ENCODE results near the gene DDX1. TPM values are rescaled to one million over a fixed set of nuclear protein-coding genes. Genes with fewer than 3 reads are reported as not detected.

DDX1 gene
- total RNA-seq, 4 donors from 2014 or later, result 58.3 to 90.5 (median 60.8) TPM

GRCh38 chr2:15642011-15642814, 50.5 kb downstream of the DDX1 start:
- intact Hi-C loops (cut with DNase I), result no loop called here
- Histone ChIP-seq H3K27ac (replicated peaks in 1 of 4) (no peak overlapping the region), H3K4me3 (no peak overlapping the region), H3K36me3 (peaks cover 0 to 6% (median 0%) of the 10 kb centered on the region in 4 donors), H3K9me3 (no peaks in the 10 kb centered on the region), H3K27me3 (no peaks in the 10 kb centered on the region), H3K4me1 (peaks cover 20 to 31% (median 26%) of the 10 kb centered on the region in 4 donors)
- TF ChIP-seq POLR2A (IDR thresholded peaks at IDR 0.05; ENCODE audit: low read depth) (no peak), CTCF (IDR thresholded peaks at IDR 0.05) (no peak), POLR2AphosphoS5 (IDR thresholded peaks at IDR 0.05) (no peak), EP300 (IDR thresholded peaks at IDR 0.05) (no peak)
- WGBS, result 84% methylated on average over 2 of the region's 12 CpGs
- no peak for DNase-seq (ENCODE audit: extremely low spot score)

- no peaks in the 10 kb centered on the region for H3K9me3 ChIP-seq
- H3K27me3 ChIP-seq, result no peaks in the 10 kb centered on the region
- 90% methylated on average over 13 of the region's 13 CpGs for WGBS
- peaks cover 14 to 25% (median 19%) of the 10 kb centered on the region in 4 donors for H3K4me1 ChIP-seq
- H3K36me3 ChIP-seq, result peaks cover 0 to 6% (median 0%) of the 10 kb centered on the region in 4 donors
- no peak for TF ChIP-seq POLR2A (IDR thresholded peaks at IDR 0.05; ENCODE audit: low read depth)
- TF ChIP-seq EP300 (IDR thresholded peaks at IDR 0.05), result no peak
- no peak for TF ChIP-seq POLR2AphosphoS5 (IDR thresholded peaks at IDR 0.05)
- TF ChIP-seq CTCF (IDR thresholded peaks at IDR 0.05), result no peak
- H3K27ac ChIP-seq (replicated peaks in 1 of 4), result no peak overlapping the region
- DNase-seq (ENCODE audit: extremely low spot score), result no peak
- H3K4me3 ChIP-seq, result no peak overlapping the region
- intact Hi-C loops (cut with DNase I), result no loop called here
These were observed 51.3 kb downstream of the DDX1 start for GRCh38 chr2:15642815-15643500.

- Histone ChIP-seq H3K27ac (replicated peaks in 1 of 4) (no peak overlapping the region), H3K4me3 (no peak overlapping the region), H3K9me3 (no peaks in the 10 kb centered on the region), H3K36me3 (peaks cover 0 to 6% (median 0%) of the 10 kb centered on the region in 4 donors), H3K4me1 (peaks cover 10 to 15% (median 13%) of the 10 kb centered on the region in 4 donors), H3K27me3 (no peaks in the 10 kb centered on the region)
- intact Hi-C loops (cut with DNase I), result no loop called here
- DNase-seq (ENCODE audit: extremely low spot score), result no peak
- WGBS, result 88% methylated on average over 4 of the region's 4 CpGs
- TF ChIP-seq POLR2AphosphoS5 (IDR thresholded peaks at IDR 0.05), result no peak
- TF ChIP-seq EP300 (IDR thresholded peaks at IDR 0.05), result no peak
- TF ChIP-seq POLR2A (IDR thresholded peaks at IDR 0.05; ENCODE audit: low read depth), result no peak
- TF ChIP-seq CTCF (IDR thresholded peaks at IDR 0.05), result no peak
These were observed 52.3 kb downstream of the DDX1 start for GRCh38 chr2:15643791-15644585.

- WGBS, result 82% methylated on average over 2 of the region's 2 CpGs
- H3K9me3 ChIP-seq, result no peaks in the 10 kb centered on the region
- H3K4me1 ChIP-seq, result peaks cover 5 to 9% (median 6%) of the 10 kb centered on the region in 4 donors
- no peak overlapping the region for H3K4me3 ChIP-seq
- intact Hi-C loops (cut with DNase I), result no loop called here
- H3K27ac ChIP-seq (replicated peaks in 1 of 4), result no peak overlapping the region
- H3K27me3 ChIP-seq, result no peaks in the 10 kb centered on the region
- TF ChIP-seq POLR2AphosphoS5 (IDR thresholded peaks at IDR 0.05) (no peak), POLR2A (IDR thresholded peaks at IDR 0.05; ENCODE audit: low read depth) (no peak), CTCF (IDR thresholded peaks at IDR 0.05) (no peak), EP300 (IDR thresholded peaks at IDR 0.05) (no peak)
- DNase-seq (ENCODE audit: extremely low spot score), result peak; percentile 89
- peaks cover 0 to 6% (median 0%) of the 10 kb centered on the region in 4 donors for H3K36me3 ChIP-seq
These were observed 53.6 kb downstream of the DDX1 start for GRCh38 chr2:15645300-15645699.

All from esophagus muscularis mucosa (tissue), 4 donors.